LNCAP (cell line): ENCODE results near the gene PNMA6A.
"Not testable (repeated sequence)": the region's sequence is repeated elsewhere in the genome, so short reads cannot be mapped to it uniquely, and the experiment has no call there.

Experiments
- CTCF ChIP-seq: fragments of 450-650 bp; IDR thresholded peaks from 2 replicates; pipeline ENCODE4 v1.5.1; 2017; ENCODE audit warnings: mild to moderate bottlenecking

Gene PNMA6A

GRCh38 chrX:153071909-153072583 is at the start of gene PNMA6A:
Gene PNMA6A (plus strand): TSS chrX:153072454. CDS start chrX:153073063, 609 bp downstream.
- TF ChIP-seq CTCF, result not testable (repeated sequence)

- TF ChIP-seq CTCF, result no peak
Observed at GRCh38 chrX:153029162-153029561, 43.1 kb upstream of the PNMA6A start.

GRCh38 chrX:153029875-153030274 is 42.4 kb upstream of the PNMA6A start:
- TF ChIP-seq CTCF, result no peak

GRCh38 chrX:153030801-153031200 is 41.5 kb upstream of the PNMA6A start:
- TF ChIP-seq CTCF, result no peak

- peak; percentile 68 for TF ChIP-seq CTCF
Observed at GRCh38 chrX:153032397-153033118, 39.7 kb upstream of the PNMA6A start.

- no peak for TF ChIP-seq CTCF
Observed at GRCh38 chrX:153049093-153049492, 23.2 kb upstream of the PNMA6A start.

- no peak for TF ChIP-seq CTCF
Observed at GRCh38 chrX:153052534-153052933, 19.7 kb upstream of the PNMA6A start.
